ENCODE data around the gene AHCYL1. TPM values are rescaled to one million over a fixed set of nuclear protein-coding genes. Genes with fewer than 3 reads are reported as not detected.

Gene AHCYL1
- total RNA-seq, 1 donor from 2014 or later: 90.1 TPM

DNA sequence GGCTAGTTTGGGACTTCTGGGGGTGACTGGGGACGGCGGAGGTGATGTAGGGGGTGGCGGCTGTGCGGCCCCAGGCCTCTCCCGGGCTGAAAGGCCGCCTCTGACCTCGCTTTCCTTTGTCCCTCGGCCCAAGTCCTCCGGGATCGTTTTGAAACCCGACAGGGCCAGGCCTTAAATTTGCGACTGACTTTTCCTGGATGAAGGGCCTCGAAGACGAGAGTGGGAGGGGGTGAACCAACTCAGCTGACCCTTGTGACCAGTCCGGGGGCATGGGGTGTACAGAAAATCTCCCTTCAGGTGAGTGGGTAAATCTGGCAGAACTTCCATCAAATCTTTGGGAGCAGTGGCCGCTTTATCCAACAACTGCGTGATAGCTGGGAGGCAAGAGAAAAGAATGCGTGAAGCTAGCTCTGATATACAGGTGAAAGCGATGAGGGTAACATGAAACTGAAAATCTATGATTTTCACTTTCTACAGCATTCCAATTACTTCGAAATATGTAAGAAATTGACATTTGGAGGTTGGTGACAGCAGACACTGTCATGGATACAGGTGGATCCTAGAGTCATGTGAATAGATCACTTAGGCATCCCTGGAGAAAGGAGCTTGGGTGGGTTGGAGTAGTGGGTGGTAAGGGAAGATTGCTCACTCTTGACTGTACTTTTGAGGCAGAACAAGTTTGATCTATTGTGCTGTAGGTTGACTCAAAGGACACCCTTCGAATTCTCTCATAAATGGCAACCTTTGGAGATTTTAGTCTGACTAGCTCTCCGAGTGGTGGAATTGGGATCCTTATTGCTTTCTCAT lies 885 bp downstream of the AHCYL1 start:
- H3K4me3 Mint-ChIP-seq: peak overlapping the region; percentile 100
- peak overlapping the region; percentile 100 for H3K27ac Mint-ChIP-seq (ENCODE audit: unreplicated experiment)
- H3K27me3 Mint-ChIP-seq (ENCODE audit: low read depth): no peaks in the 10 kb centered on the region
- TF ChIP-seq, protein P1, sequence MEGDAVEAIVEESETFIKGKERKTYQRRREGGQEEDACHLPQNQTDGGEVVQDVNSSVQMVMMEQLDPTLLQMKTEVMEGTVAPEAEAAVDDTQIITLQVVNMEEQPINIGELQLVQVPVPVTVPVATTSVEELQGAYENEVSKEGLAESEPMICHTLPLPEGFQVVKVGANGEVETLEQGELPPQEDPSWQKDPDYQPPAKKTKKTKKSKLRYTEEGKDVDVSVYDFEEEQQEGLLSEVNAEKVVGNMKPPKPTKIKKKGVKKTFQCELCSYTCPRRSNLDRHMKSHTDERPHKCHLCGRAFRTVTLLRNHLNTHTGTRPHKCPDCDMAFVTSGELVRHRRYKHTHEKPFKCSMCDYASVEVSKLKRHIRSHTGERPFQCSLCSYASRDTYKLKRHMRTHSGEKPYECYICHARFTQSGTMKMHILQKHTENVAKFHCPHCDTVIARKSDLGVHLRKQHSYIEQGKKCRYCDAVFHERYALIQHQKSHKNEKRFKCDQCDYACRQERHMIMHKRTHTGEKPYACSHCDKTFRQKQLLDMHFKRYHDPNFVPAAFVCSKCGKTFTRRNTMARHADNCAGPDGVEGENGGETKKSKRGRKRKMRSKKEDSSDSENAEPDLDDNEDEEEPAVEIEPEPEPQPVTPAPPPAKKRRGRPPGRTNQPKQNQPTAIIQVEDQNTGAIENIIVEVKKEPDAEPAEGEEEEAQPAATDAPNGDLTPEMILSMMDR (conservative IDR thresholded peaks at IDR 0.05): no peak
- no peak for DNase-seq (ENCODE audit: low read depth, low spot score)
- peaks cover 8% of the 10 kb centered on the region for H3K36me3 Mint-ChIP-seq (ENCODE audit: low read depth)
- peaks cover 57% of the 10 kb centered on the region for H3K4me1 Mint-ChIP-seq
- no peaks in the 10 kb centered on the region for H3K9me3 Mint-ChIP-seq

DNA sequence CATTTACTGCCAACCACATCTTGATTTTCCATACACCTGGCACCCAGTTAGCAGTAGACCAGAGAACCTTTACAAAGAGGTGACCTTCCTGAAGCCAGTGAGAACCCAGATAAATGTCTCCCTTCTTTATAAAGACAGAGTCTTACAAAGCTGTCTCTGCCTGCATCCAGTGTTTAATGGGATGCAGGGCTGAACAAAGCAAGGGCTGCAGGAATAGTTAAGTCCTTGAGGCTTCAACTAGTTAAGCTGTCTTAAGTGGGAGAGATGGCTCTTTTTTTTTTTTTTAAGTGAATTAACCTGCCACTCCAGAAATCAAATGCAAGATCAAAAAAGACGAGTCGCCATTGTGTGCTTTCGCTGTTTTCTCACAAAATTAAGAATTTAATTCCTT lies 1.5 kb downstream of the AHCYL1 start:
- Mint-ChIP-seq H3K4me3 (peak overlapping the region; percentile 100), H3K27ac (ENCODE audit: unreplicated experiment) (peak overlapping the region; percentile 100), H3K4me1 (peaks cover 57% of the 10 kb centered on the region), H3K36me3 (ENCODE audit: low read depth) (peaks cover 8% of the 10 kb centered on the region), H3K9me3 (no peaks in the 10 kb centered on the region), H3K27me3 (ENCODE audit: low read depth) (no peaks in the 10 kb centered on the region)
- TF ChIP-seq, protein P1 (conservative IDR thresholded peaks at IDR 0.05): no peak
- DNase-seq (ENCODE audit: low read depth, low spot score): no peak

DNA sequence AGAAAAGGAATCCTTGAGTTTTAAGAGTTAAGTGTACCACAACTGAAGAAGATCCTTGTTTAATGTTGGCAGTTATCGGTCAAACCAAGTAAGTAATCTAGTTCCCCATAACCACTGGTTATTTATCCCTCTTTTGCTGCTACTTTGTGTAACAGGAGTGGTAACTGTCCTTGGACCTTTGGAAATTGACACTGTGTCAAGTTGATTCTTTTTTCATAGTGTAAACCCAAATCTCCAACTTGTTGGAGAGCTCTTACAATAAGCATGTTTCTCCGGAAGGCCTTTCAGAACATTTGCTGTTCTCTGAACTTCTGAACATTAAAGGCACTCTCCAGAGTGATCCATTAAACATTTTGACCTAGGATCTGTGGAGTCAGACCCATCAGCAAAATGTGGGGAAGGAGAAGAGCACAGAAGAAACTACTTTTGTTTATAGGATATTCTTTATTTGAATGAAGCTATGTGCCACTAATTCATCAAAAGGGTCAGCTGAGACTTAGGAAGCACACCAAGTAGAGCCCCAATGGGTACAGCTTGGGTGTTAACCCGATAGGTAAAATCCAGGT lies 3.9 kb downstream of the AHCYL1 start:
- Mint-ChIP-seq H3K4me1 (peaks cover 60% of the 10 kb centered on the region), H3K27me3 (ENCODE audit: low read depth) (no peaks in the 10 kb centered on the region), H3K4me3 (peak overlapping the region; percentile 42), H3K27ac (ENCODE audit: unreplicated experiment) (no peak overlapping the region), H3K9me3 (no peaks in the 10 kb centered on the region), H3K36me3 (ENCODE audit: low read depth) (peaks cover 13% of the 10 kb centered on the region)
- DNase-seq (ENCODE audit: low read depth, low spot score): no peak
- TF ChIP-seq, protein P1 (conservative IDR thresholded peaks at IDR 0.05): no peak

DNA sequence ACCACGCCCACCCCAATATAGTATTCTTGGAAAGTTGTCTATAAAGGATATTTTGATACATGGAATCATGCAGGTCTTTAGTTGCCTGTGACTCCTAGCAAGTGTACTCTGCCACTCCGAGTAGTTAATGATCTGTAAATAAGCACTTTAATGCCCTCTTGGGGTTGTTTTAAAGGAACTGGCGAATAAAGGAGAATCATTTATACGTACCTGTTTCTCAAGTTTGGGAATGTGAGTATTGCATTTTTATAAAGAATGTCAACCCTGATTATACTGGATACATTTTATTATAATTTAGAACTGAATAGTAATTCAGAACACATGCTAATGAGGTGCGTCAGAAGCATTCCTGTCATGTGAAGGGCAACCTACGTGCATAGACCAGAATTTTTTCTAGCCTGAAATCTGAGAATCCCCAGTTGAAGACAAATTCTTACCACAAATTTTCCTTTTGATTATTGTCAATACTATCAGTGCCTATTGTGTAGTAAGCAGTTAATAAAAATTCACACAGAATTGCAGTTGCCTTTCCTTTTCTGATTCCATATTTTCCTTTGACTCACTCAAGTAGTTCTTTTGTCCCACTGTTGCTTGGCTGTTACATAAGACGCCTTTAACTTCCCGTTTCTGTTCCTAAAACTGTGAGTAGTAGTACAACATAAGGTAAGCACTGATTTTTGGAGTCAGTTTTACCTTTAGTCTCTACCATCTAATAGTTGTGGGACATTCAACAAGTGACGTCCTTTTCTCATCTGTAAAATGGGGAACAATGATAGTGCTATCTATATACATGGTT lies 5.1 kb downstream of the AHCYL1 start:
- Mint-ChIP-seq H3K27me3 (ENCODE audit: low read depth) (no peaks in the 10 kb centered on the region), H3K4me3 (no peak overlapping the region), H3K4me1 (peaks cover 47% of the 10 kb centered on the region), H3K36me3 (ENCODE audit: low read depth) (peaks cover 13% of the 10 kb centered on the region), H3K9me3 (no peaks in the 10 kb centered on the region), H3K27ac (ENCODE audit: unreplicated experiment) (no peak overlapping the region)
- TF ChIP-seq, protein P1 (conservative IDR thresholded peaks at IDR 0.05): no peak
- DNase-seq (ENCODE audit: low read depth, low spot score): no peak

DNA sequence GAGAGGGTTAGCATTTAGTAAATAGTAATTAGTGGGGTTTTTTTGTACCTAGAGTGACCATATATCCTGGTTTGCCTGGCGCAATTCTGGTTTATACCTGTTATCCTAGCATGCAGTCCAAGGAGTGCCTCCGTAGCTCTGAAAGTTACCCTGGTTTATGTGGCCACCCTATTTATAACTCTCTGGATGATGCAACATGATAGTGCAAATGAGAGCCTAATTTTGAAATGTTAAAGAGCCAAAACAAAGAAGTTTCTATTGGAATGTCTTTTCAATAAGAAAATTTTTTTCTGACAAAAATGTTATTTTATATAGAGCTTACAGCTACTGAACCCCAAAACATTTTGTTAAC lies 5.7 kb downstream of the AHCYL1 start:
- H3K27ac Mint-ChIP-seq (ENCODE audit: unreplicated experiment): no peak overlapping the region

More for the DNA sequence above, 5.7 kb downstream of the AHCYL1 start:
- no peak for DNase-seq (ENCODE audit: low read depth, low spot score)
- TF ChIP-seq, protein P1 (conservative IDR thresholded peaks at IDR 0.05): no peak
- Mint-ChIP-seq H3K4me3 (no peak overlapping the region), H3K9me3 (no peaks in the 10 kb centered on the region), H3K36me3 (ENCODE audit: low read depth) (peaks cover 13% of the 10 kb centered on the region), H3K4me1 (peaks cover 45% of the 10 kb centered on the region), H3K27me3 (ENCODE audit: low read depth) (no peaks in the 10 kb centered on the region)

All from neural crest cell (in vitro differentiated cells).